NCI-H748 (cell line): Measurements from ENCODE around the gene SMIM14.
"Not testable (repeated sequence)": the region's sequence is repeated elsewhere in the genome, so short reads cannot be mapped to it uniquely, and the experiment has no call there.

Experiments
- DNase-seq: peaks from one replicate; lab custom pipeline; 2025; ENCODE audit not compliant: unreplicated experiment; lab: John Stamatoyannopoulos, UW

SMIM14 gene

DNA sequence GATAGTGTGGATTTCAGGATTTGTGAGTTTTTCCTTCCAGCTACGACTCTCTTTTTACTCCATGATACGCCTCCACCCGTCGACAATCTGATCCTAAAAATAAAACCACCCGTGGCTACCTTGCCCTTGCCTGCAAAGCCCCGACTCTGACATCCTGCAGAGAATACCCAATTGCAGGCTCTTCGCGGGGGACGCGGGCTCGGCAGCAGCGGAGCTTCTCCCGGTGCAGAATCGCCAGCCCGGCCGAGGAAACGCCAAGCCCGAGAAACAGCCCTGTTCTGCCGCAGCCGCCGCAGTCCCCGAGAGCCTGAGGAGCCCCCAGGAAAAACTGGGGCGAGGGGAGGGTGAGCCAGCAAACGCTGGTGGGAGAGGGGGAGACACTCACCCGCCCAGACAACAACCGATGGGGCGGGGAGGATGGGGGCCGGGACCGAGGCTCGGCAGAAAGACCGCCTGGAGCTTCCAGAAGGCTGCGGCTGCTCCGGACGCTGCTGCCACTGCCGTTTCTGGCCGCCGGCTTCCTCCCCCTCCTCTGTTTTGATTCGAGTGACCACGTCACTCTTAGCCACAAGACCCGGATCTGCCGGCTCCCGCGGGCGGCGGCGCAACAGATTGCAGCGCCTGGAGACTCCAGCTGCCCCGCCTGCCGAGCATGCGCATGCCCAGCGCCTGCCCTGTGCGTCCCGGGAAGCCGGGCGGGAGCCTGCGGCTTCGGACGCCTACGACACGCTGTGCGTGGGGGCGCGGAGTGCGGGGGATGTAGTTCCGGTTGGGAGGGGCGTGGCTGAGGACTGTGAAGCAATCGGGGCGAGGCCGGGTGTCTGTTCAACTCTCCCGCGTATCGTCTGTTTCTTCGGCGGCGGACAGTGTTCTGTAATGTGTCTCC lies at the start of gene SMIM14:
TSS of gene SMIM14 (minus strand) at position 512 of the 886 bp plus-strand sequence. CDS start 33,720 bp downstream, outside the sequence.
- DNase-seq, result peak; percentile 96

DNA sequence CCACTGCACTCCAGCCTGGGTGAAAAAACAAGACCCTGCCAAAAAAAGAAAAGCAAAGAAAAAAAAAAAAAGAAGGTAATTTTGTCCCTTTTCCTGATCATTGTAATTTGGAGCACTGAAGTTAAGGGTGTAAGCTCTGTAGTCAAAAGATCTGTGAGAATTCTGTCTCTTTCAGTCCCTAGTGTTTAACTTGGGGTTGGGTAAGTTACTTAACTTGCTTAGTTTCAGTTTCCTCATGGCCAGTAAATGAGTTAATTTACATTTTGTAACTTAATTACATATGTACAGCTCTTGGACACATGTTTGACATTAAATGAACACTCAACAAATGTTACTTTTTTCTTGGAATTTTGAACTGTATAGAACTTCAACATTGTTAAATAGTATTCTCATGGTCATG lies 48.3 kb upstream of the SMIM14 start:
- DNase-seq, result no peak

GRCh38 chr4:39685990-39686389 lies 47.3 kb upstream of the SMIM14 start:
- DNase-seq, result no peak

GRCh38 chr4:39682138-39682537 lies 43.5 kb upstream of the SMIM14 start:
- DNase-seq, result no peak

DNA sequence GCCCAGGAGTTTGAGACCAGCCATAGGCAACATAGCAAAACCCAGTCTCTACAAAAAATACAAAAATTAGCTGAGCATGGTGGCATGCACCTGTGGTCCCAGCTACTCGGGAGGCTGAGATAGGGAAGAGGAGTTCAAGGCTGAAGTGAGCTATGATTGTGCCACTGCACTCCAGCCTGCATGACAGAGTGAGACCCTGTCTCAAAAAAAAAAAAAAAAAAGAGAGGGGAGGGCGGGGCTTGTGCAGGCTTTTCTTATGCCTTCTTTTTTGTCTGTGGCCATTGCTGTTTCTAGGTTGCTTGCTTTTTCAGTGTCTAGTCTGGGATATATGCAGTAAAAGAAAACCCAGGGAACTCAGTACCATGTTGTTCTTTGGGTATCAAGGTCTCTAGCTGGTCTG lies 42.3 kb upstream of the SMIM14 start:
- DNase-seq, result not testable (repeated sequence)

DNA sequence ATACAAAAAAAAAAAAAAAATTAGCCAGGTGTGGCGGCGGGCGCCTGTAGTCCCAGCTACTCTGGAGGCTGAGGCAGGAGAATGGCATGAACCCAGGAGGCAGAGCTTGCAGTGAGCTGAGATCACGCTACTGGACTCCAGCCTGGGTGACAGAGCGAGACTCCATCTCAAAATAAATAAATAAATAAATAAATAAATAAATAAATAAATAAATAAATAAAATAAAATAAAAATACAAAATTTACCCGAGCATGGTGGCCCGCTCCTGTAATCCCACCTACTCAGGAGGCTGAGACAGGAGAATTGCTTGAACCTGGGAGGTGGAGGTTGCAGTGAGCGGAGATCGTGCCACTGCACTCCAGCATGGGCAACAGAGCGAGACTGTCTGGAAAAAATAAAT lies 37.0 kb upstream of the SMIM14 start:
- not testable (repeated sequence) for DNase-seq

DNA sequence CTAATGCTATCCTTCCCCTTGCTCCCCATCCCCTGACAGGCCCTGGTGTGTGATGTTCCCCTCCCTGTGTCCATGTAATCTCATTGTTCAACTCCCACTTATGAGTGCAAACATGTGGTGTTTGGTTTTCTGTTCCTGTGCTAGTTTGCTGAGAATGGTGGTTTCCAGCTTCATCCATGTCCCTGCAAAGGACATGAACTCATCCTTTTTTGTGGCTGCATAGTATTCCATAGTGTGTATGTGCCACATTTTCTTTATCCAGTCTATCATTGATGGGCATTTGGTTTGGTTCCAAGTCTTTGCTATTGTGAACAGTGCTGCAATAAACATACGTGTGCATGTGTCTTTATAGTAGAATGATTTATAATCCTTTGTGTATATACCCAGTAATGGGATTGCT lies 31.6 kb upstream of the SMIM14 start:
- DNase-seq, result not testable (repeated sequence)

- DNase-seq, result no peak
These were observed 30.2 kb upstream of the SMIM14 start for GRCh38 chr4:39668887-39669286.

GRCh38 chr4:39667706-39668105 lies 29.0 kb upstream of the SMIM14 start:
- no peak for DNase-seq

DNA sequence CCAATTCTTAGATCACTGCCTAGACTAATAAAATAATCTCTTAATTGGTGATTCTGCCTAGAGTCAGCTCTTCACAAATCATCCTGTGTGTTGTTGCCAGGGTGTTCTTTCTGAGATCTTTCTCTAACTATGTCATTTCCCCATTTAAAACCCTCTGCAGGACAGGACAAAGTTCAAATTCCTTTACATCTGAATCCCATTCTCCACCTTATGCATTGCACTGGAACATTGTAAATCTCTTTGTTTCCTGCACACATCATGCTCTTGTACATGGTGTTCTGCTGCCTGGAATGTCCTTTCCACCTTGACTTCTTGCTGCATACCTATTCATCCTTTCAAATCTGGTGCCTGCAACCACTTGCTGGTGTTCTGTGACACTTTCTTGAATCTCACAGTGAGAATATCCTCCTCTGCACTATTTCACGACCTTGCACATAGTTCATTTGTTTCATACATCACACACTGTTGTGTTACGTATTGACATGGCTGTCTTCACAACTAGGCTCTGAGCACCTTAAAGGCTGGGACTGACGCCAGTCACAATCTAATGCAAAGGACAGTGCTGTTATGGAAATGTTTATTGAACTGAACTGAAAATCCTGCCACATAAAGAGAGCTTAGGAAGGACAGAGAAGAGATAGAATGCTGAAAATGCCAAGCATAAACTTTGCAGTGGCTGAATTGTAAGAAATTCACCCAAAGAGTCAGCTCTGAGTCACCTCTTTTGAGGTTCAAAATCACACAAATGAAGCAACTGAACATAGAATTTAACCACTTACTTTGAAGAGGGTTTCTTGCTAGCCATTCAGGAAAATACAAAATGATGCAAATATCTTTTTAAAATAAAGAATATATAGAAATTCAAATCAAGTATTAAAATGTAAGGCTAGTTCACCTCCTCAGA lies 26.4 kb upstream of the SMIM14 start:
- DNase-seq, result no peak

- no peak for DNase-seq
These were observed 24.0 kb upstream of the SMIM14 start for GRCh38 chr4:39662683-39663082.

- no peak for DNase-seq
These were observed 22.1 kb upstream of the SMIM14 start for GRCh38 chr4:39660757-39661156.

DNA sequence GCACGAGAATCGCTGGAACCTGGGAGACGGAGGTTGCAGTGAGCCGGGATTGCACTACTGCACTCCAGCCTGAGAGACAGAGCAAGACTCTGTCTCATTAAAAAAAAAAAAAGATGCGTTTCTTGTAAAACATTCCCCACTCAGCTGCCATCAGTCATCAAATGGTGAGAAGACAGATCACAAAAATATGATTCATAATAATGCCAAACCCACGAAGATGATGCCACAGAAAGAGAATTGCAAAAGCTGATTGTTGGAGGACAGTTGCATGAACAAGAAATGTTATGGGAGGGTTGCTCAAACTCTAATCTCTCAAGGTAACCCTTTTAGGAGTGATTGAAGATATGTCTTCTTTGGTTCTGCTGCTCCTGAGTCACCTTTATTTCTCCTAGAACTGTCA lies 21.4 kb upstream of the SMIM14 start:
- no peak for DNase-seq

DNA sequence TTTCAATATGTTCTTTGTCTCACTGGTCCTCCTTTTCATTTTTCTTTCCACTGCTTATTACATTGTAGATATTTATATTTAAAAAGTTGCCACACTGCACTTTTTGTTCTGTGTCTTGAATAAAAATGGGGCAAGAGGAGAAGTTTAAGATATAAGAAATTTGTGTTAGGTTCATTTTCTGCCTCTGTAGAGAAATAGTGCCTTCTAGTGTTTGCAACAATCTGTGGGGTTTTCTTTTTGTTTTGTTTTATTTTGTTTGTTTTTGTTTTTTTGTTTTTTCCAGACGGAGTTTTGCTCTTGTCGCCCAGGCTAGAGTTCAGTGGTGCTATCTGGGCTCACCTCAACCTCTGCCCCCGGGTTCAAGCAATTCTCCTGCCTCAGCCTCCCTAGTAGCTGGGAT lies 20.1 kb upstream of the SMIM14 start:
- no peak for DNase-seq

- no peak for DNase-seq
These were observed 18.8 kb upstream of the SMIM14 start for GRCh38 chr4:39657465-39657864.

- not testable (repeated sequence) for DNase-seq
These were observed 18.0 kb upstream of the SMIM14 start for GRCh38 chr4:39656638-39657037.

- no peak for DNase-seq
These were observed 17.2 kb upstream of the SMIM14 start for GRCh38 chr4:39655876-39656275.

DNA sequence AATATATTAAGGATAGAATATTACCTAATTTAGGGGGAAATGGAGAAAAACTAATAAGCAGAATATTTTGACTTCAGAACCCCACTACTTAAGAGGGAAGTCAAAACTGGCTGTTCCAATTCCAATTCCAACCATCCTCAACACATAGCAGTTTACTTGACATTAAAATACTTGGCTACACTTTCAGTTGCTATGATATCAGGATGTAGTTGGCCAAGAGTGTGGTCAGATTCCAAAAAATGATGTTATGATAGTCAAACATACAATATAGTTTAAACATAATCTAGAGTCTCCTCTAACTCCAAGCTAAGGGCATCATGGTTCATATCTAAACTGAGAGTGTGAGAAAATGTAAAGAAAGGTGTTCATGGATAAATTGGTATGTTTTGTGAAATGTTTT lies 16.5 kb upstream of the SMIM14 start:
- DNase-seq, result no peak

DNA sequence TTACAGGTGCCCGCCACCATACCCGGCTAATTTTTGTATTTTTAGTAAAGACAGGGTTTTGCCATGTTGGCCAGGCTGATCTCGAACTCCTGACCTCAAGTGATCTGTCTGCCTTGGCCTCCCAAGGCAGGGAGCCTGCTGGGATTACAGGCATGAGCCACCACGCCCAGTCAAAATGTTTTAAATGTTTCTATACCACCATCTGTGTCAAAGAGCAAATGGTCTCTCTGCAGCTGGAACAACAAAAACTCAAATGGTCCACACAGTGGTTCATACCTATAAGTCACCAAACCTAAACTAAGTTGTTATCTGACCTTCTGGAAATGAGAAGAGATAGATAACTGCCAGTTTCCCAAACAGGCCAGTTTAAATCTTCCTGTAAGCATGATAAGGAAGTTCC lies 12.9 kb upstream of the SMIM14 start:
- not testable (repeated sequence) for DNase-seq

GRCh38 chr4:39649639-39650265 lies 11.1 kb upstream of the SMIM14 start:
- no peak for DNase-seq

DNA sequence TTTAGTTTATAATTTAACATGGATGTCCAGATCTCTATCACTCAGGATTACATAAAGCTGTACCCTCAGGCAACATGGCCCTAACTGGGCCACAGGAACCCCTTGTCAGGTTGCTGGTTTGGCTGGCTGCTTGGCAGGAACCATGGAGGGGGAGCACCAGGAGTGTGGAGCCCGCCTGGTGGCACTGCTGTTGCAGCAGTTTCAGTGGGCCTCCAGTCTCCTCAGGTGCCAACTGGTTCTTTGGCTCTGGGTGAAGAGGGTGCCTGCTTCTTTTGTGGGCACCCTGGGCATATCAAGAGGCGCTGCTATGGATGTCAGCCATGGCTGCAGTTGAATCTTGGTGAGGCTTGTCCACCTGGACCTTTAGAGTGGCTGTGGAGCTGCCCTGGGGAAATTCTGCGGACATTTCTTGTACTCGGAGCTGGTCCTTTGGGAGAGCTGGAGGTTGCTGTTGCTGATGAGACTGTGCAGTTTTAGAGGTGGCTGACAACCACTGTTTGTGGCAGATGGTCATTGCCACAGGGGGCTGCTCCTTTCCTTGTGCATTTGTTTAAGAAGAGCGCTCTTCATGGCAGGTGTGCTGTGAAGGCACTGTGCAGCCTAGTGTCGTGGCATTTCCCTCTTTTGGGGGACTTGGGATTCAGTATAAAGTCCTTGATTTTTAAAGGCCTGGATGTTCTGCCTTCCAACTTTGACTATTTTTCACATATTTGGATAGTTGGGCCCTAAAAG lies 10.3 kb upstream of the SMIM14 start:
- no peak for DNase-seq
